Natural killer cell (primary cell): ENCODE data around the gene REL. TPM values are rescaled to one million over a fixed set of nuclear protein-coding genes. Genes with fewer than 3 reads are reported as not detected.

Source experiments
- ATAC-seq, 3 donors: fragments of 150-1000 bp in 2 of 3; fragments of 200-7000 bp in 1 of 3; cut with Tn5 transposase; 1 replicate in 1 of 3; 2 replicates in 2 of 3; pipeline ENCODE4 v1.10.0; 2021; ENCODE audit warnings: mild to moderate bottlenecking in 2 of 3, moderate library complexity in 2 of 3
- DNase-seq, 2 donors: peaks; one replicate each; pipeline versions ENCODE4 v3.0.0 to v3.0.0-alpha.2; 2013 to 2021; ENCODE audit warnings: mixed read lengths in 1 of 2
- H3K27ac ChIP-seq: one replicate; pipeline ENCODE4 v1.5.1; 2013; ENCODE audit warnings: mild to moderate bottlenecking, low read length
- H3K27me3 ChIP-seq: one replicate; pipeline ENCODE4 v1.6.1; 2013; ENCODE audit warnings: low read length; ENCODE audit not compliant: control insufficient read depth, insufficient read depth
- H3K36me3 ChIP-seq: one replicate; pipeline ENCODE4 v1.6.1; 2013; ENCODE audit warnings: low read length; ENCODE audit not compliant: control insufficient read depth, insufficient read depth
- H3K4me1 ChIP-seq: one replicate; pipeline ENCODE4 v1.6.1; 2013; ENCODE audit warnings: low read length; ENCODE audit not compliant: control insufficient read depth, insufficient read depth
- H3K4me3 ChIP-seq: one replicate; pipeline ENCODE4 v1.5.1; 2013; ENCODE audit warnings: low read length
- H3K9me3 ChIP-seq: one replicate; pipeline ENCODE4 v1.6.1; 2013; ENCODE audit warnings: low read length; ENCODE audit not compliant: control insufficient read depth, insufficient read depth
- H3K27ac Mint-ChIP-seq, 2 donors: one replicate each; pipeline ENCODE4 v1.8.0; 2022; ENCODE audit warnings: mild to moderate bottlenecking in 2 of 2, mixed read lengths in 2 of 2, moderate library complexity in 1 of 2
- H3K27me3 Mint-ChIP-seq, 2 donors: one replicate each; pipeline ENCODE4 v1.8.0; 2022; ENCODE audit warnings: low read depth in 2 of 2, mixed read lengths in 2 of 2
- H3K36me3 Mint-ChIP-seq: one replicate; pipeline ENCODE4 v1.8.0; 2022; ENCODE audit warnings: mixed read lengths
- H3K4me1 Mint-ChIP-seq, 2 donors: one replicate each; pipeline ENCODE4 v1.8.0; 2022; ENCODE audit warnings: mixed read lengths in 2 of 2
- H3K4me3 Mint-ChIP-seq: one replicate; pipeline ENCODE4 v1.8.0; 2022; ENCODE audit warnings: mild to moderate bottlenecking, moderate library complexity, mixed read lengths
- H3K9me3 Mint-ChIP-seq, 2 donors: one replicate each; pipeline ENCODE4 v1.8.0; 2022; ENCODE audit warnings: mixed read lengths in 2 of 2
- CTCF ChIP-seq: fragments of 200-600 bp; IDR thresholded peaks from one replicate; pipeline ENCODE4 v1.8.0; 2022; ENCODE audit warnings: antibody characterized with exemption
- WGBS: methylation state at CpG from one replicate; pipeline ENCODE4 v1.1.7; 2013; ENCODE audit warnings: missing lambda C conversion rate; ENCODE audit not compliant: insufficient coverage; 5-methylcytosine and 5-hydroxymethylcytosine counted together
- intact Hi-C: fragments of 100-400 bp; cut with micrococcal nuclease; formaldehyde crosslinking; loops from one replicate; pipeline ENCODE4 v1.14.2; 2022
- total RNA-seq, 4 donors: library from RNA; stranded (reverse); fragments of 120-200 nt in 1 of 4; gene quantifications; one replicate each; pipeline versions ENCODE4 v1.2.3 to v1.2.4, GENCODE V29; 2013 to 2022

REL gene
- total RNA-seq, 3 donors from 2014 or later (not counting 1 experiment from before 2014, with no cell fraction given): 128 to 197 (median 178) TPM

GRCh38 chr2:60883896-60884295, 2.5 kb downstream of the REL start:
- no peak for ATAC-seq
- WGBS: no CpG with 5 or more reads among the region's 2 CpGs
- H3K4me1 ChIP-seq: peaks cover 10% of the 10 kb centered on the region

GRCh38 chr2:60884800-60885199, 3.4 kb downstream of the REL start:
- Mint-ChIP-seq H3K27me3 (no peaks in the 10 kb centered on the region), H3K4me3 (peak overlapping the region; percentile 90), H3K4me1 (peaks cover 67 to 68% of the 10 kb centered on the region in 2 donors), H3K27ac (peak overlapping the region; percentile 96 to 99), H3K9me3 (no peaks in the 10 kb centered on the region), H3K36me3 (no peaks in the 10 kb centered on the region)
- no peaks in the 10 kb centered on the region for H3K27me3 ChIP-seq
- no peak for TF ChIP-seq CTCF
- H3K4me3 ChIP-seq: peak overlapping the region; percentile 93
- intact Hi-C loops: loop anchor here (5.0 kb wide), 1 partner anchor 87 kb away; no protein-coding TSS in a partner anchor
- peak in 1 of 2 donors; percentile 25 for DNase-seq
- no peaks in the 10 kb centered on the region for H3K36me3 ChIP-seq
- H3K9me3 ChIP-seq: no peaks in the 10 kb centered on the region
- H3K27ac ChIP-seq: peak overlapping the region; percentile 100
- WGBS: 0% methylated on average over 1 of the region's 2 CpGs
- H3K4me1 ChIP-seq: peaks cover 10% of the 10 kb centered on the region
- no peak for ATAC-seq

More at GRCh38 chr2:60883896-60884295, 2.5 kb downstream of the REL start:
- Mint-ChIP-seq H3K27me3 (no peaks in the 10 kb centered on the region), H3K9me3 (no peaks in the 10 kb centered on the region), H3K36me3 (no peaks in the 10 kb centered on the region), H3K27ac (peak overlapping the region; percentile 96 to 99), H3K4me1 (peaks cover 60 to 62% of the 10 kb centered on the region in 2 donors), H3K4me3 (peak overlapping the region; percentile 96)
- H3K36me3 ChIP-seq: no peaks in the 10 kb centered on the region
- intact Hi-C loops: loop anchor here (5.0 kb wide), 1 partner anchor 87 kb away; no protein-coding TSS in a partner anchor
- no peak for DNase-seq
- H3K4me3 ChIP-seq: peak overlapping the region; percentile 93
- no peak for TF ChIP-seq CTCF
- H3K27me3 ChIP-seq: no peaks in the 10 kb centered on the region
- peak overlapping the region; percentile 100 for H3K27ac ChIP-seq
- H3K9me3 ChIP-seq: no peaks in the 10 kb centered on the region

- TF ChIP-seq CTCF: no peak
- no peak for DNase-seq
- H3K4me3 Mint-ChIP-seq: peak overlapping the region; percentile 90
- Histone ChIP-seq H3K27me3 (no peaks in the 10 kb centered on the region), H3K4me1 (peaks cover 4% of the 10 kb centered on the region), H3K36me3 (no peaks in the 10 kb centered on the region), H3K27ac (peak overlapping the region; percentile 100), H3K4me3 (peak overlapping the region; percentile 93), H3K9me3 (no peaks in the 10 kb centered on the region)
- 8% methylated on average over 1 of the region's 2 CpGs for WGBS
- peaks cover 67 to 71% of the 10 kb centered on the region in 2 donors for H3K4me1 Mint-ChIP-seq
- no peaks in the 10 kb centered on the region for H3K36me3 Mint-ChIP-seq
- no peaks in the 10 kb centered on the region for H3K9me3 Mint-ChIP-seq
- no peak for ATAC-seq
- H3K27ac Mint-ChIP-seq: peak overlapping the region; percentile 96 to 99
- no peaks in the 10 kb centered on the region for H3K27me3 Mint-ChIP-seq
- intact Hi-C loops: no loop called here
Observed at GRCh38 chr2:60885683-60886082, 4.3 kb downstream of the REL start.

GRCh38 chr2:60886991-60887390, 5.6 kb downstream of the REL start:
- Mint-ChIP-seq H3K27me3 (no peaks in the 10 kb centered on the region), H3K27ac (peak overlapping the region; percentile 63 to 76), H3K36me3 (peaks cover 8% of the 10 kb centered on the region), H3K4me1 (peaks cover 78 to 81% of the 10 kb centered on the region in 2 donors), H3K4me3 (peak overlapping the region; percentile 49), H3K9me3 (no peaks in the 10 kb centered on the region)
- intact Hi-C loops: no loop called here
- H3K4me1 ChIP-seq: peaks cover 4% of the 10 kb centered on the region
- ATAC-seq (no peak), DNase-seq (no peak)
- peaks cover 4% of the 10 kb centered on the region for H3K36me3 ChIP-seq
- TF ChIP-seq CTCF: no peak
- H3K27me3 ChIP-seq: no peaks in the 10 kb centered on the region
- no peak overlapping the region for H3K27ac ChIP-seq
- WGBS: no CpG with 5 or more reads among the region's 3 CpGs
- no peaks in the 10 kb centered on the region for H3K9me3 ChIP-seq
- H3K4me3 ChIP-seq: no peak overlapping the region
